PC-3 (cell line): ENCODE data around the gene APOL4. TPM values are rescaled to one million over a fixed set of nuclear protein-coding genes. Genes with fewer than 3 reads are reported as not detected.
"Not testable (repeated sequence)": the region's sequence is repeated elsewhere in the genome, so short reads cannot be mapped to it uniquely, and the experiment has no call there.

Experiments used
- ATAC-seq: fragments of 200-7000 bp; cut with Tn5 transposase; 2 replicates; pipeline ENCODE4 v1.9.1; 2020; ENCODE audit warnings: mild to moderate bottlenecking, moderate library complexity
- BruUV-seq: library from RNA; stranded (reverse); fragments of 400-500 nt; replicated peaks from 2 replicates; lab custom pipeline; 2021; lab: Mats Ljungman, UMichigan
- CTCF ChIA-PET: fragments of 300-600 bp; sonication (Branson Sonifier 250); formaldehyde crosslinking; loops from one replicate; lab custom pipeline; 2022; ENCODE audit warnings: antibody characterized with exemption; lab: Charles Lee
- POLR2A ChIA-PET: fragments of 300-600 bp; sonication (Branson Sonifier 250); formaldehyde crosslinking; loops from one replicate; lab custom pipeline; 2022; ENCODE audit warnings: antibody characterized with exemption; ENCODE audit not compliant: unreplicated experiment; lab: Charles Lee
- DNase-seq: peaks from one replicate; pipeline ENCODE4 v3.0.0-alpha.2; 2015
- H2AFZ ChIP-seq: fragments of 300-600 bp; sonication (generic); 2 replicates; pipeline ENCODE4 v1.6.0; 2016; ENCODE audit warnings: antibody characterized with exemption, low read length
- H3F3A ChIP-seq: fragments of 300-600 bp; sonication (generic); one replicate; pipeline ENCODE4 v1.6.0; 2017; ENCODE audit warnings: antibody characterized with exemption, low read length, control low read depth, mild to moderate bottlenecking; ENCODE audit not compliant: unreplicated experiment
- H3K27ac ChIP-seq: fragments of 300-600 bp; sonication (generic); 2 replicates; pipeline ENCODE4 v1.5.1; 2016; ENCODE audit warnings: mild to moderate bottlenecking, low read length
- H3K27me3 ChIP-seq: fragments of 300-600 bp; sonication (generic); 2 replicates; pipeline ENCODE4 v1.6.1; 2016; ENCODE audit warnings: low read length, mixed read lengths
- H3K36me3 ChIP-seq: fragments of 300-600 bp; sonication (generic); 2 replicates; pipeline ENCODE4 v1.6.1; 2016; ENCODE audit warnings: low read depth, mixed run types, low read length, mixed read lengths
- H3K4me1 ChIP-seq: fragments of 300-600 bp; sonication (generic); 2 replicates; pipeline ENCODE4 v1.5.1; 2016; ENCODE audit warnings: low read length; ENCODE audit not compliant: insufficient read depth
- H3K4me2 ChIP-seq: fragments of 300-600 bp; sonication (generic); 2 replicates; pipeline ENCODE4 v1.6.0; 2016; ENCODE audit warnings: low read length
- H3K4me3 ChIP-seq: fragments of 300-600 bp; sonication (generic); 2 replicates; pipeline ENCODE4 v1.5.1; 2016; ENCODE audit warnings: mild to moderate bottlenecking, low read length, mixed read lengths
- H3K79me2 ChIP-seq: fragments of 300-600 bp; sonication (generic); 2 replicates; pipeline ENCODE4 v1.6.1; 2017; ENCODE audit warnings: low read length, mixed read lengths
- H3K9ac ChIP-seq: fragments of 300-600 bp; sonication (generic); 2 replicates; pipeline ENCODE4 v1.6.0; 2016; ENCODE audit warnings: mild to moderate bottlenecking, low read length
- H3K9me2 ChIP-seq: fragments of 300-600 bp; sonication (generic); replicated peaks from 2 replicates; pipeline ENCODE4 v1.6.1; 2016; ENCODE audit warnings: mixed run types, low read length, mixed read lengths
- H3K9me3 ChIP-seq: fragments of 300-600 bp; sonication (generic); 2 replicates; pipeline ENCODE4 v1.6.1; 2016; ENCODE audit warnings: low read length, mixed read lengths
- H4K20me1 ChIP-seq: fragments of 300-600 bp; sonication (generic); 2 replicates; pipeline ENCODE4 v1.6.1; 2016; ENCODE audit warnings: low read length, mixed read lengths
- CTCF ChIP-seq: fragments of 300-600 bp; sonication (generic); conservative IDR thresholded peaks from 2 replicates; pipeline ENCODE4 v1.5.1; 2017; ENCODE audit warnings: antibody characterized with exemption, low read depth, mild to moderate bottlenecking, low read length
- EZH2 ChIP-seq: fragments of 300-600 bp; sonication (generic); IDR thresholded peaks from one replicate; pipeline ENCODE4 v1.6.1; 2017; ENCODE audit warnings: antibody characterized with exemption, mild to moderate bottlenecking, low read length; ENCODE audit not compliant: unreplicated experiment
- EZH2phosphoT487 ChIP-seq: fragments of 300-600 bp; sonication (generic); IDR thresholded peaks from 2 replicates; pipeline ENCODE4 v1.6.1; 2018; ENCODE audit warnings: mild to moderate bottlenecking, antibody characterized with exemption, low read length, borderline replicate concordance
- intact Hi-C: fragments of 100-400 bp; cut with micrococcal nuclease; formaldehyde crosslinking; loops from 2 replicates; pipeline ENCODE4 v1.9.0; 2023
- total RNA-seq: library from RNA; depleted of rRNA; stranded (reverse); fragments of >200 nt; gene quantifications from 2 replicates; pipeline ENCODE4 v1.2.3, GENCODE V29; 2014

Gene APOL4
- total RNA-seq, 1 experiment from 2014 or later: 0.04 TPM

GRCh38 chr22:36192542-36192941, 9.1 kb downstream of the APOL4 start:
- CTCF ChIA-PET: no interaction called here
- intact Hi-C loops: no loop called here
- POLR2A ChIA-PET: no interaction called here
- no TSS peak for BruUV-seq
- Histone ChIP-seq H3K9me2 (no peaks in the 10 kb centered on the region), H3K4me2 (no peak overlapping the region), H3K9ac (no peak overlapping the region), H3F3A (no peaks in the 10 kb centered on the region), H3K79me2 (no peaks in the 10 kb centered on the region), H3K27me3 (no peaks in the 10 kb centered on the region), H3K36me3 (no peaks in the 10 kb centered on the region; the same call in 1 of the 2 replicates), H3K27ac (no peak overlapping the region), H3K9me3 (no peaks in the 10 kb centered on the region), H3K4me3 (no peak overlapping the region), H4K20me1 (no peaks in the 10 kb centered on the region), H2AFZ (no peak overlapping the region), H3K4me1 (no peaks in the 10 kb centered on the region)
- TF ChIP-seq EZH2phosphoT487: no peak
- no peak for TF ChIP-seq EZH2
- TF ChIP-seq CTCF: no peak
- ATAC-seq (no peak), DNase-seq (no peak)

GRCh38 chr22:36191106-36191836, 10.3 kb downstream of the APOL4 start:
- H3K36me3 ChIP-seq: no peaks in the 10 kb centered on the region; the same call in 1 of the 2 replicates
- H3K9ac ChIP-seq: no peak overlapping the region
- H3F3A ChIP-seq: no peaks in the 10 kb centered on the region
- H3K27ac ChIP-seq: no peak overlapping the region
- H3K79me2 ChIP-seq: no peaks in the 10 kb centered on the region
- TF ChIP-seq CTCF: no peak
- no peak for TF ChIP-seq EZH2
- no peak for TF ChIP-seq EZH2phosphoT487
- no peak overlapping the region for H3K4me3 ChIP-seq
- BruUV-seq: no TSS peak
- no peaks in the 10 kb centered on the region for H3K27me3 ChIP-seq
- no peak for DNase-seq
- CTCF ChIA-PET: no interaction called here
- H3K9me3 ChIP-seq: no peaks in the 10 kb centered on the region
- intact Hi-C loops: no loop called here
- no peak overlapping the region for H3K4me2 ChIP-seq
- H3K9me2 ChIP-seq: no peaks in the 10 kb centered on the region
- POLR2A ChIA-PET: no interaction called here
- H3K4me1 ChIP-seq: no peaks in the 10 kb centered on the region
- no peak overlapping the region for H2AFZ ChIP-seq
- no peak for ATAC-seq
- H4K20me1 ChIP-seq: no peaks in the 10 kb centered on the region

GRCh38 chr22:36187862-36188261, 13.7 kb downstream of the APOL4 start:
- H3K9ac ChIP-seq, intact Hi-C loops, H3K27me3 ChIP-seq, ATAC-seq, POLR2A ChIA-PET, H3K9me2 ChIP-seq, H4K20me1 ChIP-seq, BruUV-seq, H3K9me3 ChIP-seq, CTCF ChIA-PET, DNase-seq, H3K4me3 ChIP-seq, H3K4me1 ChIP-seq, H3K4me2 ChIP-seq, H2AFZ ChIP-seq, H3K27ac ChIP-seq, H3K36me3 ChIP-seq, H3K79me2 ChIP-seq, H3F3A ChIP-seq: not testable (repeated sequence)
